ENCODE data around the gene ZNF136. TPM values are rescaled to one million over a fixed set of nuclear protein-coding genes. Genes with fewer than 3 reads are reported as not detected.

ZNF136 gene
- total RNA-seq, 1 experiment from 2014 or later, result 5.1 TPM

Other genes starting within 250 kb of the ZNF136 start
- gene ZNF700, start 238.0 kb upstream of the ZNF136 start, total RNA-seq (2014; rRNA removed; shearing (Covaris generic)), result 10.3 and 11.3 TPM in 2 replicates
- 0.41 and 0.55 TPM in 2 replicates for gene ZNF763, start 198.1 kb upstream of the ZNF136 start, total RNA-seq (2014; rRNA removed; shearing (Covaris generic))
- gene ZNF433, start 127.4 kb upstream of the ZNF136 start, total RNA-seq (2014; rRNA removed; shearing (Covaris generic)), result 0.43 TPM in 1 of 2 replicates, not detected in the other
- gene ZNF878, start 110.1 kb upstream of the ZNF136 start, total RNA-seq (2014; rRNA removed; shearing (Covaris generic)), result 1.4 and 1.9 TPM in 2 replicates
- 1.2 and 2.3 TPM in 2 replicates for gene ZNF844, start 98.4 kb upstream of the ZNF136 start, total RNA-seq (2014; rRNA removed; shearing (Covaris generic))
- gene ZNF20, start 22.7 kb upstream of the ZNF136 start, total RNA-seq (2014; rRNA removed; shearing (Covaris generic)), result 1.2 TPM in 1 of 2 replicates, not detected in the other
- gene ZNF625, start 6.4 kb upstream of the ZNF136 start, total RNA-seq (2014; rRNA removed; shearing (Covaris generic)), result 6.9 and 8.8 TPM in 2 replicates
- gene ZNF44, start 131.8 kb downstream of the ZNF136 start, total RNA-seq (2014; rRNA removed; shearing (Covaris generic)), result 3.5 and 9.3 TPM in 2 replicates
- 0.14 and 0.18 TPM in 2 replicates for gene ZNF563, start 170.5 kb downstream of the ZNF136 start, total RNA-seq (2014; rRNA removed; shearing (Covaris generic))
- gene ZNF442, start 202.6 kb downstream of the ZNF136 start, total RNA-seq (2014; rRNA removed; shearing (Covaris generic)), result 2.5 and 7.7 TPM in 2 replicates
- gene ZNF799, start 238.2 kb downstream of the ZNF136 start, total RNA-seq (2014; rRNA removed; shearing (Covaris generic)), result 4.6 and 7.4 TPM in 2 replicates

Data from G401 (cell line).